ENCODE results near the gene ADGRG6. TPM values are rescaled to one million over a fixed set of nuclear protein-coding genes. Genes with fewer than 3 reads are reported as not detected.

Gene ADGRG6
- total and polyA plus RNA-seq, 8 donors = 1.1 to 102 (median 8.9) TPM

DNA sequence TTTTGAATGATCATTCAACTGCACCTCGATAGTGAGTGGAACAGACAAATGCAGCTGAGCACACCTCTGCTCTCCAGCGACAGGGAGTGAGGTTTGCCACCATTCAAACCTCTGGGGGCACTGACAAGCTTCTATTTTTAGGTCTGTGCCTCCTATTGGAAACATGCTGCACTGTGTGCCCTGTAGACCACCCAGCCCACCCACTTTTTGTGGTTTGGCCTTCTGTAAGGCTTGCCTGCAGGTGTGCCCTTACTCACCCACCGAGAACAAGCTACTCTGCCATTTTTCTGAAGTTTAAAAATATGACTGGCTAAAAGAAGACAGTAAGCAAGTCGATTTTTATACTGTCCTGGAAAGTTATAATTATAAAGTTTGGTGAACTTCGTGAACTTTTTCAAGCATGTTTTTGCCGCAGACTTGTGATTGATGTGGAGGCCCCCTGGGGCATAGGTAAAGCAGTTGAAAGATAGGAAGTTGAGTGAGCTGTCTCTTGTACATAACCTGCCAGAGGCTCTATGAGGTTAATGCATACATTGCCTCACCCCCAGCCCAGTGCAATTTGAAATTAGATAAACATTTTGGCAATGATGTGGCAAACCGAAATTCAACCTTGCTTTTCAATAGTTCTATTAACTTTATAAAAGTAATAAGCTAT lies 53.8 kb downstream of the ADGRG6 start:
- intact Hi-C loops (cut with DNase I; ENCODE audit: low total_unique reads) = no loop called here
- no peak overlapping the region for H3K4me3 ChIP-seq
- H3K9me3 ChIP-seq = peaks cover 0 to 8% (median 5%) of the 10 kb centered on the region in 4 donors
- H3K27ac ChIP-seq = no peak overlapping the region
- no peak for TF ChIP-seq POLR2A (IDR thresholded peaks at IDR 0.05)
- no peak for TF ChIP-seq EP300 (IDR thresholded peaks at IDR 0.05)
- TF ChIP-seq, protein P1, sequence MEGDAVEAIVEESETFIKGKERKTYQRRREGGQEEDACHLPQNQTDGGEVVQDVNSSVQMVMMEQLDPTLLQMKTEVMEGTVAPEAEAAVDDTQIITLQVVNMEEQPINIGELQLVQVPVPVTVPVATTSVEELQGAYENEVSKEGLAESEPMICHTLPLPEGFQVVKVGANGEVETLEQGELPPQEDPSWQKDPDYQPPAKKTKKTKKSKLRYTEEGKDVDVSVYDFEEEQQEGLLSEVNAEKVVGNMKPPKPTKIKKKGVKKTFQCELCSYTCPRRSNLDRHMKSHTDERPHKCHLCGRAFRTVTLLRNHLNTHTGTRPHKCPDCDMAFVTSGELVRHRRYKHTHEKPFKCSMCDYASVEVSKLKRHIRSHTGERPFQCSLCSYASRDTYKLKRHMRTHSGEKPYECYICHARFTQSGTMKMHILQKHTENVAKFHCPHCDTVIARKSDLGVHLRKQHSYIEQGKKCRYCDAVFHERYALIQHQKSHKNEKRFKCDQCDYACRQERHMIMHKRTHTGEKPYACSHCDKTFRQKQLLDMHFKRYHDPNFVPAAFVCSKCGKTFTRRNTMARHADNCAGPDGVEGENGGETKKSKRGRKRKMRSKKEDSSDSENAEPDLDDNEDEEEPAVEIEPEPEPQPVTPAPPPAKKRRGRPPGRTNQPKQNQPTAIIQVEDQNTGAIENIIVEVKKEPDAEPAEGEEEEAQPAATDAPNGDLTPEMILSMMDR (IDR thresholded peaks at IDR 0.05) = no peak
- TF ChIP-seq POLR2AphosphoS5 (IDR thresholded peaks at IDR 0.05) = no peak
- H3K27me3 ChIP-seq = no peaks in the 10 kb centered on the region
- no peaks in the 10 kb centered on the region for H3K36me3 ChIP-seq
- no peaks in the 10 kb centered on the region for H3K4me1 ChIP-seq
- 55 to 65% (median 62%) methylated on average over 7 of the region's 7 CpGs for WGBS, 5 donors
- no peak for DNase-seq

DNA sequence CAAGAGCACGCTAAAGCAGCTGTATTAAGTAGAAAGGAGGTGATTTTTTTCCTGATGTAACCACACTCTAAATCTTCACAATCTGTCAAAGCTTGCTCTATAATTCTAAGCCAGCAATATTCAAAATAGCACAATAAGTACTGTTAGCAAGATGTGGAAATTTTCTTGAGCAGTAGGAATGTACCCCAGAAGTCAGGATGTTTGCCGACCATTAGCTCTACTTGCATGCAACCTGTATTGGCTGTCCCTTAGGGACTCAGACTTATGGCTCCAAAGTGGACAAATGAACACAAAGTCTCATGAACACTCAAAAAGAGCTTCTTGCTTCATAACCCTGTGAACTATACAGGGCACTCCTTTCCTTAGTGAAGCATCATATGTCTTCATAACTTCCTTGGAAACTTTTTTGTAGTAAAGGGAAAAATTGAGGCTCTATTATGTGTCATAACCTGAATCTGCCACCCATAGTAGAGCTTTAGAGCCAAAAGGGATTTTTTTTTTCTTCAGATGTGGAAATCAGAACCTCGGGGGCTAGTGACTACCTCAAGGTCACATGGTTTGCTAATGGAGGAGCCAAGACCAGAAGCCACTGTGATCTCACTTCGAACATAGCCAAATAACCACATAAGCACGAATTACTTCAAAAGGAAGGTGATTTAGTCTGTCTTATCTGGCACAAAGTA lies 54.5 kb downstream of the ADGRG6 start:
- DNase-seq = no peak
- no peak for TF ChIP-seq EP300 (IDR thresholded peaks at IDR 0.05)
- no peak for TF ChIP-seq POLR2A (IDR thresholded peaks at IDR 0.05)
- no peak for TF ChIP-seq POLR2AphosphoS5 (IDR thresholded peaks at IDR 0.05)
- TF ChIP-seq, protein P1 (IDR thresholded peaks at IDR 0.05) = no peak
- Histone ChIP-seq H3K4me1 (no peaks in the 10 kb centered on the region), H3K9me3 (peaks cover 0 to 2% (median 1%) of the 10 kb centered on the region in 4 donors), H3K27ac (no peak overlapping the region), H3K27me3 (no peaks in the 10 kb centered on the region), H3K36me3 (no peaks in the 10 kb centered on the region), H3K4me3 (no peak overlapping the region)
- WGBS, 5 donors = 67 to 79% (median 75%) methylated on average over 5 of the region's 5 CpGs
- intact Hi-C loops (cut with DNase I; ENCODE audit: low total_unique reads) = no loop called here

DNA sequence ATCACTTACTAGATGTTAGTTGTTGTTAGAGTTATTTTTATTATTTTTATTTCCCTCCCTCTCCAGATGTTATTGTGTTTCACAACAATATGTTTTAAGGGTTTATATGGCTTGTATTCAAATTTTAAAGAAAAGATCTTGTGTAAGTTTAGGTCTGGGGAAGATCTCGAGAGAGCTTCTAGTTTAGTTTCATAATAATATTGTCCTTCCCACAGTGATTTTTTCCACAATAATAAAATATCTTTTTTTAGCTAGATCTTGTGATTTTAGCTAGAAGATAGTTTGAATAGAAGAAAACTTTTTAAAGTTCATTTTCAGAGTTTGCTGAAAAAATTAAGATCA lies 55.0 kb downstream of the ADGRG6 start:
- H3K27me3 ChIP-seq = no peaks in the 10 kb centered on the region
- H3K36me3 ChIP-seq = no peaks in the 10 kb centered on the region
- no peak for TF ChIP-seq POLR2A (IDR thresholded peaks at IDR 0.05)
- H3K27ac ChIP-seq = no peak overlapping the region
- no peaks in the 10 kb centered on the region for H3K9me3 ChIP-seq
- no peak overlapping the region for H3K4me3 ChIP-seq
- H3K4me1 ChIP-seq = no peaks in the 10 kb centered on the region
- 74 to 92% (median 89%) methylated on average over 1 of the region's 1 CpG for WGBS, 5 donors
- DNase-seq = no peak
- intact Hi-C loops (cut with DNase I; ENCODE audit: low total_unique reads) = no loop called here

DNA sequence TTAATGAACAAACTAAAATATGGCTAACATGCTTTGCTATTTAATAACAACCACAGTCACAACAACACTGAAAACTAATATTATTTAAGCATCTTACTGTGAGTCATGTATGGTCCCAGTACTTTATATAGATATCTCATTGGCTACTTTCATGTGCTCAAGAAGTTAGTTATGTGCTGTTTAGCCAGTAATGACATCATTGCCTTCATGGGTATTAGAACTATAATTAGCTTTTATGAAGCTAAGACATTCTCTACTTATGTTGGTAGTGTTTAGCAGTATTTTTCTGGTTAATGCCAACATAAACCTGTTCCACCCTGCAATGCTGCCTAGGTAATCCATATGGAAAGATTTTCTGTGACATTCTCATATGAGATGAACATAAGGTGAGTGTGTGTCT lies 56.1 kb downstream of the ADGRG6 start:
- intact Hi-C loops (cut with DNase I; ENCODE audit: low total_unique reads) = no loop called here
- no peaks in the 10 kb centered on the region for H3K27me3 ChIP-seq
- no peaks in the 10 kb centered on the region for H3K36me3 ChIP-seq
- DNase-seq = no peak
- H3K4me1 ChIP-seq = no peaks in the 10 kb centered on the region
- no peak overlapping the region for H3K4me3 ChIP-seq
- TF ChIP-seq, protein P1 (IDR thresholded peaks at IDR 0.05) = no peak
- TF ChIP-seq POLR2AphosphoS5 (IDR thresholded peaks at IDR 0.05) (no peak), POLR2A (IDR thresholded peaks at IDR 0.05) (no peak), EP300 (IDR thresholded peaks at IDR 0.05) (no peak)
- H3K27ac ChIP-seq = no peak overlapping the region
- no peaks in the 10 kb centered on the region for H3K9me3 ChIP-seq
